CD1c-positive myeloid dendritic cell (primary cell): ENCODE data around the gene DPH3.

Source experiments
- DNase-seq: peaks from one replicate; pipeline ENCODE4 v3.0.0-alpha.2; 2016; ENCODE audit errors: extremely low spot score

Gene DPH3

DNA sequence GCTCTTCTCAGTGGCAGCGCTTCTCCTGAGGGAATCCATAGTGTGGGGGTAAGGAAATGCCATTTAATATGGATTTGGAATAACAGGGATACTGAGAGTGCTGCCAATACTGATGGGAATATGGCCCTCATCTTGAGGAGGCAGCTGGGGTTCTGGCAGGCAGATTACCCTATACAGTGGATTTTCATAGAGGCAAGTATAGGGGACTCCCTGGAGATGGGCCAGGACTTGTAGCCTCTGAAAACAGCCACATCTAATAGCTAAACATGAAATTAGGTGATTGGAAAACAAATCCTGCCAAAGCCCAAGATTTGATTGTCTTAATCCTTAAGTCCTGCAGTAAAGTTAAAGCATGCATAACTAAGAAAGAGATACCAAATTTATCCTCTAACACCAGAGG, 30.9 kb downstream of the DPH3 start:
- DNase-seq = no peak

DNA sequence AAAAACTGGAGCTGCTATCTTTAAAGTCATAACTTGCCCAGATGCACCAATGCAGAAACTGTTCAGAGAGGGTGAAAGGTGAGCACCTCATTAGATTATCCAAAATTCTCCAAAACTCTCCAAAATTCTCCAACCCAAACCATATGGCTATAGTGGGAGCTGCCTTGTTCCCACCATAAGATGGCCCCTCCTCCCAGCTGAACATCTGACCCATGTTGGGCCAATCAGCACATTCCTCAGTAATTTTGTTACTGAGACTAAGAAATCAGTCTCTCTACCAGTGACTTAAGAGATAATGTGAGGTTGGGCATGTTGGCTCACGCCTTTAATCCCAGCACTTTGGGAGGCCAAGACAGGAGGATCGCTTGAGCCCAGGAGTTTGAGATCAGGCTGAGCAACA, 32.8 kb downstream of the DPH3 start:
- DNase-seq = no peak

DNA sequence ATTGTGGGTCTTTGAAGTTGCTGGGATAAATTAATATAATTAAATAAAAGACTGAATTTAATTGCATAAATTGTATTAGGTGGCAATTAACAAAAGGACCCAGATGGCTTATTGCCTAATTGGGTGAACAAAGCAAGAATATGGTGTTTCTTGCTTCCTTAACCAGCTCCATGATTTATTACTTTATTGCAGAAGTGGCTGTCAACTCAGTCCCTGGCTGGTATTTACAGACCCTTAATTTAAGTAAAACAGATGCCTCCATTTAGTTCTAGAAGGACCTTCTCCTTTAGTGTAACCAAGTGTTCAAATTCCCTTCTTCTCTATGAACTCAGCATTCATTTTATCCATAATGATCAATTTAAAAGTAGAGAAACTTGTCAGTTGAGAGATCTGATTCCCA, 35.1 kb downstream of the DPH3 start:
- no peak for DNase-seq

DNA sequence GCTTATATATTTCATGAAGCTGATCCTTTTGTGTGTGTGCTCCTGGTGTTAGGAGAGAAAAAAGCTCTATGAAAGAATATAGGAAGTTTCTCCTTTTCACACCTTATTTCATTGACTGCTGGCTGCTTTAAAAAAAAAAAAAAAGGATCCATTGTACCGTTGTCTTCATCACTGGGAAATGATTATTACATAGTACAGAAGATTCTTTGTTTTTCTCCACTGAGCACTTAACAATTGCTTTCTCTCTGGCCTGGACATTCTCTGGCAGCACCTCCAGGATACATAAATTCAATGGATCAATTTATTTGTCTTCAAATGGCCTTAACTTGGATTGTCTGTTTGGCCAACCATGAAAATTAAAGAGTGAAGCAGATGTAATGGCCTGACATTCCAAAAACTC, 37.2 kb downstream of the DPH3 start:
- no peak for DNase-seq

DNA sequence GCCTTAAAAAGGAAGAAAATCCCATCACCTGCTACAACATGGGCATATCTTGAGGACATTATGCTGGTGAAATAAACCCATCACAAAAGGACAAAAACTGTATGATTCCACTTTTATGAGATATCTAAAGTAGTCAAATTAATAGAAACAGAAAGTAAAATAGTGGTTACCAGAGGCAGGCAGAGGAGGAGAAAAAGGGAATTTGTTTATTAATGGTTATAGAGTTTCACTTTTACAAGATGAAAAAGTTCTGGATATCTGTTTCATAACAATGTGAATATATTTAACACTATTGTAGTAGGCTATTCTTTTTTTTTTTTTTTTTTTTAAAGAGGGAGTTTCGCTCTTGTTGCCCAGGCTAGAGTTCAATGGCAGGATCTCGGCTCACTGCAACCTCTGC, 40.4 kb downstream of the DPH3 start:
- no peak for DNase-seq

DNA sequence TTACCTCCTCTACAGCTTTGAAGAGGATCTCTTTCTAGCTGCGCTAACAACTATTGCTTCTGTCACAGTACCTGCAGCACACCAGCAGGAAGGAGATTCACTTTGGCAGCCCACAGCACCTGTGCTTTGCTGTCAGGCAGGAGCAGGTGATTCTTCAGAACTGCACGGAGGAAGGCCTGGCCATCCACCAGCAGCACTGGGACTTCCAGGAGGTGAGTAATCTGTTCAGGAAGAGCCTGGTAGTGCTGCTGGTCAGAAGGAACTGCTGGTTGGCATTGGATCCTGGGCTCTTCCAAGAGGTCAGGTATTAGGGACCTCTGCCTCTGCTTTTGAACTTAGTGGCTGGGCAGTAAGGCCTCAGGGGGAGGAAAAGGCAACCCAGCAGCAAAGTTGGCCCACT, 42.2 kb downstream of the DPH3 start:
- DNase-seq = no peak

DNA sequence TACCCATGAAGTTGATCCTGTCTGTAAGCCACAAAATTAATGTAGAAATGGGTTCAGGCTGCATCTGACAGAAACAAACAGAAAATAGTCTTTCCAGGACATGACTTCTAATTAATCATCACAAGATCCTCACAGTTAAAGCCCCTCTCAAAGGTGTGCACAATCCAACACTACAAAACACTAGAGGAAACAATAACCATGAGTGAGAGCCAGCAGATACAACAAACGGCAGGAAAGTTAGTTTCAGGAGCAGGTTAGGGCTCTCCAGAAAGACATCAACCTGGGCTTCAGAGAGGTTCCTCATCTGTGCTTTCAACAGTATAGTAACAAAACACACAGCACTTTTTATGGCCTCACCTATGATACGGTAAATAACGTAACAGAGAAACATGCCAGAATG, 42.8 kb downstream of the DPH3 start:
- no peak for DNase-seq

DNA sequence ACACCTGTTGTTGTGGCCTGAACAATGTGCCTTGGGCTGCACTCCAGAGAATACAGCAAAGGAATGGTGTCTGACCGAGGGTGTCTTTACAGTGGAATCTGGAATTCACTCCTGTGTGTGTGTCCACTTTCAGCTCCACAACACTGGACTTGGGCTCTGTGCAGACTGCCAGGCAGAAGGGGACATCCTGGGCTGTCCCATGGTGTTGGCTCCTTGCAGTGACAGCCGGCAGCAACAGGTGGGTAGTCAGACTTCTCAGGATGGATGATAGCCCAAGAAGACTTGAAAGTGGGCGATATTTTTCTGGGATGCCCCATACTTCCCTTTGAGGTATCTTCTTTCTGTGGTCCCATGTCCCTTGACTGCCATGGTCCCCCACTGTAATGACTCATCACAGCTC, 45.0 kb downstream of the DPH3 start:
- DNase-seq = no peak

DNA sequence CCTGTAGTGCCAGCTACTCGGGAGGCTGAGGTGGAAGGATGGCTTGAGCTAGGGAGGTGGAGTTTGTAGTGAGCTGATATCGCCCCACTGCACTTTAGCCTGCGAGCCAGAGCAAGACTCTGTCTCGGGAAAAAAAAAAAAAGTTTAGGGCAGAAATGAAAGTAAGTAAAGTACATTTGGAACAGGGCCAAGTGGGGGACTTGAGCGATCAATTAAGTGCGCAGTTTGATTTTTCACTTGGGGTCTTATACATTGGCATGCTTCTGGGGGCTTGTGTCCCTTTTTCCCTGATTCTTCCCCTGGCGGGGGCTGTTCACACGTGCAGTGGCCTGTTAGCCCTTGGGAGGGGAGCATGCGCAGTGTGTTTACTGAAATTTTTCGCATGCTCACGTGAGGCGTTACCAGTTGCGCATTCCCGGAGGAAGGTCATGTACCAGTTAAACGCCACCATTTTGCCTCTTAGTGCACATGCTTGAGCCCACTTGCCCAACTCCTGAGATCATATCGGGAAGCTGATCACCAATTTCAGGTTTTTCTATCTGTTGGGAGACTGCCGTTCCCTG, 48.3 kb downstream of the DPH3 start:
- no peak for DNase-seq

DNA sequence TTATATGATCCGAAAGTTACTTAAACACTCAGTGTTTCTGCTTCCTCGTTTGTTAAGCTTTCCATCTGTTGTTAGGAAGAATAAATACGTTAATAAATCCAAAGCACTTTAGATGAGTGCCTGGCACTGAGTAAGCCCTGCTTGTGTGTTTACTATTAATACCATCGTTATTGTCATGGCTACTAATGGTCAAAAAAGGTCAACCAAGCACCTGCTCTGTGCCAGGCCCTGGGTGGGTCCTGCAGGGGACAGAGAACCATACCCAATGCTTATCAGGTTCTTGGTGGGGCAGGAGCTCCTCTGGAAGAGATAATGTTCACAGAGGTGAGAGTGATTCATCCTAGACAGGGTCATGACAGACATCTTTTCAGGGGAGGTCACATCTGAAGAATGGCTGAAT, 50.4 kb downstream of the DPH3 start:
- no peak for DNase-seq

DNA sequence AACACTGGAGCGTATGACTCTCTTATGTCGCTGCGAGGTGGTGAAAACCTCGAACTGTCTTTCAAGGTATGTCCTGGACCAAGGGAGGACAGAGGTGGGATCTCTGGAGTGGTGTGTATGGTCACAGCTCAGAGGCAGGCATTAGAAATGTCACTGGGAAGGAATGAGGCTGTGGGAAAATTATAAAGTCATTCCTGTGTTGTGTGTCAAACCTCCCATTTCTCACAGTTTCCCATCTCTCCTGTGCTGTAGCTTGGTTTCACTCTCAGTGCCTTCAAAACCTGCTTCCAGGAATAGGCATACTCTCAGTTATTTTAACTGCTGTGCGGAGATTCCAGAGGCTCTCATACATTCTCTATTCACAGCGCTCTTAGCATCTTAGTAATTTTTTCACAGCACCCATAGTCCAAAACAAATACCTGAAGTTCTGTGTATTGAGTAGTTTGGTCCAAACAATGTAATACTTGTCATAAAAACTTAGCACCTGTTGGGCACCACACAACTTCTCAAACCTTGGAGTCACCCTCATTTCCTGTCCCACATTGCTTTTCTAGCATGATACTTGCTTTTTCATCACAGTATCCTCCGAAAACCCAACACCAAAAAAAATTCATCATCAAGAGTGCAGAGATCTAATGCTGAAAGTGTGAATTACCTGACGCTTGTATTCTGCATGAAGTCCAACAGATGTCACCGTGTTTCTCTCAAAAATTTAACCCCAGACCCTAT, 53.4 kb downstream of the DPH3 start:
- no peak for DNase-seq
